Endothelial cell (in vitro differentiated cells): ENCODE data around the gene KDM4B. TPM values are rescaled to one million over a fixed set of nuclear protein-coding genes. Genes with fewer than 3 reads are reported as not detected.

Experiments
- DNase-seq: peaks from one replicate; pipeline ENCODE4 v3.0.0; 2021; ENCODE audit warnings: low spot score
- H3K27ac Mint-ChIP-seq: one replicate; pipeline ENCODE4 v1.8.0; 2021; ENCODE audit warnings: mixed read lengths, inconsistent platforms; ENCODE audit not compliant: unreplicated experiment
- H3K27me3 Mint-ChIP-seq: one replicate; pipeline ENCODE4 v1.8.0; 2021; ENCODE audit warnings: mild to moderate bottlenecking, moderate library complexity, mixed read lengths, inconsistent platforms; ENCODE audit not compliant: unreplicated experiment
- H3K36me3 Mint-ChIP-seq: one replicate; pipeline ENCODE4 v1.8.0; 2021; ENCODE audit warnings: mild to moderate bottlenecking, low read depth, mixed read lengths, inconsistent platforms; ENCODE audit not compliant: unreplicated experiment
- H3K4me1 Mint-ChIP-seq: one replicate; pipeline ENCODE4 v1.8.0; 2021; ENCODE audit warnings: mild to moderate bottlenecking, mixed read lengths, inconsistent platforms; ENCODE audit not compliant: unreplicated experiment
- H3K4me3 Mint-ChIP-seq: one replicate; pipeline ENCODE4 v1.8.0; 2021; ENCODE audit warnings: mild to moderate bottlenecking, mixed read lengths, inconsistent platforms; ENCODE audit not compliant: unreplicated experiment
- H3K9me3 Mint-ChIP-seq: one replicate; pipeline ENCODE4 v1.8.0; 2021; ENCODE audit warnings: mixed read lengths, inconsistent platforms; ENCODE audit not compliant: unreplicated experiment
- CTCF ChIP-seq: fragments of 200-600 bp; sonication (generic); IDR thresholded peaks from one replicate; pipeline ENCODE4 v1.5.0; 2021; ENCODE audit warnings: antibody characterized with exemption; ENCODE audit not compliant: unreplicated experiment
- total RNA-seq: library from RNA; stranded (reverse); fragmentation: NEBNext Ultra II Directional; extraction: Animal tissue kit (Norgen Biotek cat#: 25700); gene quantifications from one replicate; pipeline ENCODE4 v1.2.1, GENCODE V29; 2021; ENCODE audit not compliant: unreplicated experiment

The KDM4B gene
- total RNA-seq, 1 donor from 2014 or later, result 42.4 TPM

GRCh38 chr19:5063873-5064645 is 95.1 kb downstream of the KDM4B start:
- Mint-ChIP-seq H3K4me1 (no peaks in the 10 kb centered on the region), H3K27me3 (peaks cover 8% of the 10 kb centered on the region), H3K27ac (no peak overlapping the region), H3K36me3 (peaks cover 28% of the 10 kb centered on the region), H3K9me3 (peaks cover 5% of the 10 kb centered on the region), H3K4me3 (no peak overlapping the region)
- DNase-seq, result no peak
- TF ChIP-seq CTCF, result no peak

- Mint-ChIP-seq H3K36me3 (peaks cover 28% of the 10 kb centered on the region), H3K27me3 (peaks cover 8% of the 10 kb centered on the region), H3K9me3 (peaks cover 5% of the 10 kb centered on the region), H3K4me3 (no peak overlapping the region), H3K27ac (no peak overlapping the region), H3K4me1 (no peaks in the 10 kb centered on the region)
- no peak for DNase-seq
- TF ChIP-seq CTCF, result no peak
Observed at GRCh38 chr19:5064896-5065295, 96.0 kb downstream of the KDM4B start.

DNA sequence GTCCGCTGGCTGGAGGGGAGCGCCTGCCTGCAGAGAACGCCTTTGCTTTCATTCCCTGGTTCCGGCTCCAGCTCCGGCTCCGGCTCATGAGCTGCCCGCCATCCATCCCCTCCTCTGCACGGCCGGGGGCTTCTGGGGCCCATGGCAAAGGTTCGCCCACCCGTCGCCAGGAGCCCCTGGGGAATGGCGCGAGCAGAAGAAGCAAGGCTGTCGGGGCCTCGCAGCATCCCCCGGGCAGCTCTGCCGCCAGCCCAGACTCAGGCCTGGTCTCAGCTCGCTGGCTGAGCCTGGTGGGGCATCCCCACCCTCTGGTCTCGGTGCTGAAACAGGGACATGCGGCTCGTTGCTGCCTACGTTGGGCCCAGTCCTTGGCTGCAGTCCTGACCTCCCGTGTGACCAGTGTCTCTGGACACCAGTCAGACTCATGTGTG is 96.8 kb downstream of the KDM4B start:
- Mint-ChIP-seq H3K9me3 (peaks cover 5% of the 10 kb centered on the region), H3K4me1 (no peaks in the 10 kb centered on the region), H3K4me3 (no peak overlapping the region), H3K36me3 (peaks cover 28% of the 10 kb centered on the region), H3K27me3 (peaks cover 8% of the 10 kb centered on the region), H3K27ac (no peak overlapping the region)
- no peak for DNase-seq
- TF ChIP-seq CTCF, result no peak

- Mint-ChIP-seq H3K27me3 (peaks cover 7% of the 10 kb centered on the region), H3K27ac (no peak overlapping the region), H3K9me3 (peaks cover 5% of the 10 kb centered on the region), H3K4me3 (no peak overlapping the region), H3K36me3 (peaks cover 19% of the 10 kb centered on the region), H3K4me1 (no peaks in the 10 kb centered on the region)
- no peak for TF ChIP-seq CTCF
- DNase-seq, result no peak
Observed at GRCh38 chr19:5066768-5067167, 97.9 kb downstream of the KDM4B start.

DNA sequence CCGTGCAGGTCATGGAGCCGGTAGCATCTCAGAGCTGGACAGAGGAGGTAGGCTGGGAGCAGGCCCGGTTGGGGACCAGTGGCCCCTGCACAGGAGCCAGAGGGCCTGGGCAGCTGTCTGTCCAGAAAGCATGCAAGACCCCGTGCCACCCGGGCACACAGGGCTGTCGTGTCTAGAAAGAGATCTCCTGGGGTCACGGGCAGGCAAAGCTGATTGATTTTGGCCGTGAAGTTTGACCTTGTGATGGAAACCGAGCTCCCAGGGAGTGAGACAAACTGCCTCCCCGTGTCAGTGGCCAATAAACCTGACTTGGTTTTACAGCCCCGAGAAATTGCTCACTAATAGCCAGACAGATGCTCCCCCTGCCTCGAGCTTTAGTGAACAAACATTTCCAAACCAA is 98.8 kb downstream of the KDM4B start:
- H3K9me3 Mint-ChIP-seq, result peaks cover 5% of the 10 kb centered on the region
- H3K36me3 Mint-ChIP-seq, result peaks cover 10% of the 10 kb centered on the region
- H3K4me3 Mint-ChIP-seq, result no peak overlapping the region
- peaks cover 7% of the 10 kb centered on the region for H3K27me3 Mint-ChIP-seq
- H3K27ac Mint-ChIP-seq, result no peak overlapping the region
- TF ChIP-seq CTCF, result no peak
- no peaks in the 10 kb centered on the region for H3K4me1 Mint-ChIP-seq
- DNase-seq, result no peak
